ENCODE measurements around the gene SNORC. TPM values are rescaled to one million over a fixed set of nuclear protein-coding genes. Genes with fewer than 3 reads are reported as not detected.

The SNORC gene
- total RNA-seq, 1 donor from 2014 or later, result 5.6 TPM

DNA sequence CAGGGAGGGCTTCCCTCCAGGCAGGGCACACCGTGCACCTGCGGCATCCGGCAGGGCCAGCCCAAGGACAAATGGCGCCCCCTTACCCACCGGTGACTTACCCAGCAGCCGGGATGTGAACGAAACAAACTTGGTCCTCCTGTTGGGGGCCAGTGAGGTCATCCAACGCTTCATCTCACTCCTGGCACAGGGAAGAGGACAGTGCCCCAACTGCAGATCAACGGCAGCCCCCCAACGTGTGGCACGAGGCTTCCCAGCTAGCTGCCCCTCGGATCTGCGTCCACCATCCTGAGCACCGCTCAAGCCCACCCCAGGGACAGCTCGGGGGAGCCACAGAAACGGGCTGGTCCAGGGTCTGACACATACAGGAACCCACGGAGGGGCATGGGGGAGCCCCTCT is 12.0 kb downstream of the SNORC start:
- H3K27ac Mint-ChIP-seq (ENCODE audit: unreplicated experiment), result no peak overlapping the region
- DNase-seq (ENCODE audit: low spot score), result no peak
- H3K36me3 Mint-ChIP-seq (ENCODE audit: low read depth, unreplicated experiment), result peaks cover 4% of the 10 kb centered on the region
- peaks cover 9% of the 10 kb centered on the region for H3K4me1 Mint-ChIP-seq (ENCODE audit: unreplicated experiment)
- H3K27me3 Mint-ChIP-seq (ENCODE audit: unreplicated experiment), result peaks cover 9% of the 10 kb centered on the region
- TF ChIP-seq, protein P1, sequence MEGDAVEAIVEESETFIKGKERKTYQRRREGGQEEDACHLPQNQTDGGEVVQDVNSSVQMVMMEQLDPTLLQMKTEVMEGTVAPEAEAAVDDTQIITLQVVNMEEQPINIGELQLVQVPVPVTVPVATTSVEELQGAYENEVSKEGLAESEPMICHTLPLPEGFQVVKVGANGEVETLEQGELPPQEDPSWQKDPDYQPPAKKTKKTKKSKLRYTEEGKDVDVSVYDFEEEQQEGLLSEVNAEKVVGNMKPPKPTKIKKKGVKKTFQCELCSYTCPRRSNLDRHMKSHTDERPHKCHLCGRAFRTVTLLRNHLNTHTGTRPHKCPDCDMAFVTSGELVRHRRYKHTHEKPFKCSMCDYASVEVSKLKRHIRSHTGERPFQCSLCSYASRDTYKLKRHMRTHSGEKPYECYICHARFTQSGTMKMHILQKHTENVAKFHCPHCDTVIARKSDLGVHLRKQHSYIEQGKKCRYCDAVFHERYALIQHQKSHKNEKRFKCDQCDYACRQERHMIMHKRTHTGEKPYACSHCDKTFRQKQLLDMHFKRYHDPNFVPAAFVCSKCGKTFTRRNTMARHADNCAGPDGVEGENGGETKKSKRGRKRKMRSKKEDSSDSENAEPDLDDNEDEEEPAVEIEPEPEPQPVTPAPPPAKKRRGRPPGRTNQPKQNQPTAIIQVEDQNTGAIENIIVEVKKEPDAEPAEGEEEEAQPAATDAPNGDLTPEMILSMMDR (IDR thresholded peaks at IDR 0.05; ENCODE audit: unreplicated experiment), result no peak
- H3K9me3 Mint-ChIP-seq (ENCODE audit: unreplicated experiment), result no peaks in the 10 kb centered on the region
- no peak overlapping the region for H3K4me3 Mint-ChIP-seq (ENCODE audit: unreplicated experiment)

DNA sequence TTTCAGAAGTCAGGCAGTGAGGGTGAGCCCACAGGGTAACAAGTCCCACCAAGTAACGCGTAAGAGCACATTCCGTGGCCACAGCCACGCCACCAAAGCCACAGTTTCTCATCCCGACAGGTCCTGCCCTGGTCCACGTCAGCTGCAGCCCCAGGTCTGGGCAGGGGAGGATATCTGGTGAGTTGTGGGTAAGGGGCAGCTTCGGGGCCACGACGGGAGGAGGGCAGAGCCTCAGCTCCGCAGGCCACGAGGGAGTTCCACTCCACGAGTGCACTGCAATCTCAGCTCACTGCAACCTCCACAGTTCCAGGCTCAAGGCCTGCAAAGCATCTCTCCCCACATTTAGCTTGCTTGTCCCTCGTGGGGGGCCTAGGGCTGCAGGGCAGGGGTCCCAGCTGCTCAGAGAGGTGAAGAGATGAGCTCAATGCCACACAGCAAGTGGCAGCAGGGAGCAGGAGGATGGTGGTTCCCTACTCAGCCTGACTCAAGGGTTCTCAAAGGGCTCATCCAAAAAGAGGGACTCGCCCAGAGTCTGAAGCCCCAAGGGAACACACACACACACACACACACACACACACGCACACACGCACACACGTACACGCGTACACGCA is 12.5 kb downstream of the SNORC start:
- H3K4me1 Mint-ChIP-seq (ENCODE audit: unreplicated experiment), result peaks cover 6% of the 10 kb centered on the region
- no peak overlapping the region for H3K27ac Mint-ChIP-seq (ENCODE audit: unreplicated experiment)
- no peak for DNase-seq (ENCODE audit: low spot score)
- TF ChIP-seq, protein P1 (IDR thresholded peaks at IDR 0.05; ENCODE audit: unreplicated experiment), result no peak
- no peak overlapping the region for H3K4me3 Mint-ChIP-seq (ENCODE audit: unreplicated experiment)
- peaks cover 8% of the 10 kb centered on the region for H3K27me3 Mint-ChIP-seq (ENCODE audit: unreplicated experiment)
- H3K9me3 Mint-ChIP-seq (ENCODE audit: unreplicated experiment), result no peaks in the 10 kb centered on the region
- H3K36me3 Mint-ChIP-seq (ENCODE audit: low read depth, unreplicated experiment), result peaks cover 2% of the 10 kb centered on the region

DNA sequence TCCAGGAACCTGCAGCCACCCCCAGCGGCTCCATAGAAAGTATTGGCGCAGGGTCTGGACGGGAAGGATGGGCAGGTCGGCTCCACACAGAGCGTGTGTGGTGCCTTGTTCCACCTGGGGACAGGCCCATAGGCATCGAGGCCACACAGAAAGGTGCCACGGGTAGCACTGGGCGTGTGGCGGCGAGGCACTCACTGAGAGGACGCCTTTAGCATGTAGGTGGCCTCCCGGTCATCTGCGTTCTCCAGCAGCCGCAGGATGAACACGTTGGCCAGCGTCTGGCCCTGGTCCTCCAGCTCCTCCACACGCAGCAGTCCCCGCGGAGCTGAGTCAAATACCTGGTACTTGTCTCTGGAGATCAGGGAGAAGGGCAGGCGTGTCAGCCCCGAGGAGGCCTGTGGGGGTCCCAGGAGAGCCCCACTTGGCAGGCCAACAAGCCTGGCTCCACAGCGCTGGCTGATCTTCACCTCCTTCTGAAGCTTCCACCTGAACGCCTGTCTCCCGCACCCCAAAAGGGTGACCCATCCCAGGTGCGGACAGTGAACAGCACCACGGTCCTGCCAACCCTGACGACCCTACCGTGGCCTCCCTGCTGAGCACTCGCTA is 13.2 kb downstream of the SNORC start:
- no peak overlapping the region for H3K4me3 Mint-ChIP-seq (ENCODE audit: unreplicated experiment)
- H3K27ac Mint-ChIP-seq (ENCODE audit: unreplicated experiment), result no peak overlapping the region
- H3K27me3 Mint-ChIP-seq (ENCODE audit: unreplicated experiment), result peaks cover 4% of the 10 kb centered on the region
- DNase-seq (ENCODE audit: low spot score), result no peak
- TF ChIP-seq, protein P1 (IDR thresholded peaks at IDR 0.05; ENCODE audit: unreplicated experiment), result no peak
- H3K36me3 Mint-ChIP-seq (ENCODE audit: low read depth, unreplicated experiment), result no peaks in the 10 kb centered on the region
- H3K4me1 Mint-ChIP-seq (ENCODE audit: unreplicated experiment), result peaks cover 3% of the 10 kb centered on the region
- H3K9me3 Mint-ChIP-seq (ENCODE audit: unreplicated experiment), result no peaks in the 10 kb centered on the region

DNA sequence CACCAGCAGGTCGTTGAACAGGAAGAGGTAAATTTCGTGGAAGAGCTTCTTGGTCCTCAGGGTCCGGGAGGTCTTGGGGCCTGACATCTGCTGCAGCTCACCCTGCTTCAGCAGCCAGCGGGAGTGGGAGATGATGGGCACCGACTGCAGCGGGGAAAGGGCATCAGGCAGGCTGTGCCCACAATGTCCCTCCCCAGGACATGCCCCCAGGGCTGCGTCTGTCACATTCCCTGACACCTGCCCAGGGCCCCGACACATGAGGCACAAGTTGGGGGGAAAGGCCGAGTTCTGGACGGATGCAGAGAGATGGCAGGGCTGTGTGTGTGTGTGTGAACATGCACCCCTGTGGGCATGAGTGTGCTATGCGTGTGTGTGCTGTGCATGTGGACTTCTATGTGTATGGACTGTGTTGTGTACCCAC is 13.9 kb downstream of the SNORC start:
- no peak overlapping the region for H3K27ac Mint-ChIP-seq (ENCODE audit: unreplicated experiment)
- TF ChIP-seq, protein P1 (IDR thresholded peaks at IDR 0.05; ENCODE audit: unreplicated experiment), result no peak
- H3K4me1 Mint-ChIP-seq (ENCODE audit: unreplicated experiment), result no peaks in the 10 kb centered on the region
- no peak overlapping the region for H3K4me3 Mint-ChIP-seq (ENCODE audit: unreplicated experiment)
- no peaks in the 10 kb centered on the region for H3K36me3 Mint-ChIP-seq (ENCODE audit: low read depth, unreplicated experiment)
- no peak for DNase-seq (ENCODE audit: low spot score)
- no peaks in the 10 kb centered on the region for H3K9me3 Mint-ChIP-seq (ENCODE audit: unreplicated experiment)
- H3K27me3 Mint-ChIP-seq (ENCODE audit: unreplicated experiment), result peaks cover 3% of the 10 kb centered on the region

DNA sequence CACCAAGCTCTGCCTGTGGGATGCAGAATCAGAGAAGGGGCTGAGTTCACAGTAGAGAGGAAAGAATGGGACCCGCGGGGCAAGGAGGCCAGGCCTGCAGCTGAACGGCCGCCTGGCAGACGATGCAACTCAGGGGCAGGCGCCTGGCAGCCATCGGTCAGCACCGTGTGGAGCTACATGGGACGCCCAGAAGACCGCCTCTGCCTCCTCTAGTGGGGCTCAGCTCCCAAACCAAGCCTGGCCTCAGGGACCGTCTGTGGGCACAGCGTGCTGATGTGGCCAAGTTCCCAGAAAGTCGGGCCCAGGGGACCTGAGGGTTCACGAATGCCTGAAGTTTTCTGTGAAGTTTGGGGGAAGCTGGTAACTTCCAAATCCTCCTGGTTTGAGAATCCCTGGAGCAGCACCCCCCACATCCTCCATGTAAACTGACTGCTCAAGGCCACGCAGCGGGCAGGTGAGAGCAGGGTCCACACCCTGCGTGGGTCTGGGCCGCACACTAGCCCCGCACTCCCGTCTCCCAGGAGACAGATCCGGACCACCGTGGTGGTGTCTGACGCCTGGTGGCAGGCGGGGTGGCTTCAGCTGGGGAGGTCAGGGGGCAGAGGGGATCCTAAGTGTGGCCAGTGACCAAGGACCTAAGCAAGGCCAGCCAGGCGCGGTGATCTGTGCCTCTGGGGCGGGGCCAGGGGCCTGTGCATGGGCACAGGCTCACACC is 14.6 kb downstream of the SNORC start:
- Mint-ChIP-seq H3K4me1 (ENCODE audit: unreplicated experiment) (no peaks in the 10 kb centered on the region), H3K9me3 (ENCODE audit: unreplicated experiment) (no peaks in the 10 kb centered on the region), H3K27ac (ENCODE audit: unreplicated experiment) (no peak overlapping the region), H3K36me3 (ENCODE audit: low read depth, unreplicated experiment) (no peaks in the 10 kb centered on the region), H3K27me3 (ENCODE audit: unreplicated experiment) (peaks cover 6% of the 10 kb centered on the region), H3K4me3 (ENCODE audit: unreplicated experiment) (no peak overlapping the region)
- DNase-seq (ENCODE audit: low spot score), result no peak
- TF ChIP-seq, protein P1 (IDR thresholded peaks at IDR 0.05; ENCODE audit: unreplicated experiment), result no peak
